Measurements from ENCODE around the gene KRT84.

Gene KRT84

GRCh38 chr12:52385226-52385702 is at the start of gene KRT84:
Gene KRT84, minus strand, starts transcription at chr12:52385652. Its CDS starts 67 bp downstream, at chr12:52385585.
- DNase-seq = no peak

GRCh38 chr12:52434760-52435530 is 49.5 kb upstream of the KRT84 start:
- no peak for DNase-seq

GRCh38 chr12:52434081-52434733 is 48.8 kb upstream of the KRT84 start, which contains the start of gene KRT75:
Gene KRT75, minus strand, starts transcription at chr12:52434371. Its CDS starts 67 bp downstream, at chr12:52434304.
- no peak for DNase-seq

- no peak for DNase-seq
These were observed 48.1 kb upstream of the KRT84 start for GRCh38 chr12:52433501-52434080.

GRCh38 chr12:52432559-52433207 is 47.2 kb upstream of the KRT84 start:
- DNase-seq = no peak

- DNase-seq = no peak
These were observed 42.7 kb upstream of the KRT84 start for GRCh38 chr12:52428121-52428520.

- DNase-seq = no peak
These were observed 41.6 kb upstream of the KRT84 start for GRCh38 chr12:52427083-52427482.

- no peak for DNase-seq
These were observed 40.6 kb upstream of the KRT84 start for GRCh38 chr12:52426034-52426433.

GRCh38 chr12:52425466-52425865 is 40.0 kb upstream of the KRT84 start:
- no peak for DNase-seq

- no peak for DNase-seq
These were observed 38.4 kb upstream of the KRT84 start for GRCh38 chr12:52423661-52424500.

- DNase-seq = no peak
These were observed 37.6 kb upstream of the KRT84 start for GRCh38 chr12:52423035-52423434.

- no peak for DNase-seq
These were observed 34.2 kb upstream of the KRT84 start for GRCh38 chr12:52419656-52420055.

GRCh38 chr12:52418576-52419110 is 33.2 kb upstream of the KRT84 start:
- DNase-seq = no peak

GRCh38 chr12:52417740-52418139 is 32.3 kb upstream of the KRT84 start:
- DNase-seq = no peak

- DNase-seq = no peak
These were observed 31.3 kb upstream of the KRT84 start for GRCh38 chr12:52416795-52417194.

- no peak for DNase-seq
These were observed 30.7 kb upstream of the KRT84 start for GRCh38 chr12:52415870-52416750.

- no peak for DNase-seq
These were observed 29.5 kb upstream of the KRT84 start for GRCh38 chr12:52414936-52415335.

GRCh38 chr12:52413782-52414345 is 28.4 kb upstream of the KRT84 start:
- no peak for DNase-seq

- DNase-seq = no peak
These were observed 27.8 kb upstream of the KRT84 start for GRCh38 chr12:52413202-52413601.

- no peak for DNase-seq
These were observed 26.4 kb upstream of the KRT84 start for GRCh38 chr12:52411815-52412214.

Measured in SW 1271 (cell line).